ENCODE results near the gene NCOA7.

- TF ChIP-seq CTCF (IDR thresholded peaks at IDR 0.05) (no peak), POLR2A (IDR thresholded peaks at IDR 0.05) (no peak)
Observed at GRCh38 chr6:125871365-125871764, 80.6 kb downstream of the NCOA7 start.

Data from adrenal gland (tissue), 5 donors.